Panc1 (cell line): Measurements from ENCODE around the gene PEX6. TPM values are rescaled to one million over a fixed set of nuclear protein-coding genes. Genes with fewer than 3 reads are reported as not detected.

Experiments used
- ATAC-seq: fragments of 200-7000 bp; cut with Tn5 transposase; 2 replicates; pipeline ENCODE4 v1.9.1; 2020; ENCODE audit warnings: mild to moderate bottlenecking, moderate library complexity
- Bru-seq: library from RNA; stranded (reverse); fragments of 400-500 nt; gene quantifications from one replicate; lab custom pipeline; 2021; lab: Mats Ljungman, UMichigan
- BruChase-seq, 2 experiments: library from RNA; stranded (reverse); fragments of 400-500 nt; gene quantifications; one replicate each; lab custom pipeline; 2021; lab: Mats Ljungman, UMichigan
- BruUV-seq: library from RNA; stranded (reverse); fragments of 400-500 nt; replicated peaks from 2 replicates; lab custom pipeline; 2021; lab: Mats Ljungman, UMichigan
- CTCF ChIA-PET: fragments of 300-600 bp; sonication (Branson Sonifier 250); formaldehyde crosslinking; loops from one replicate; lab custom pipeline; 2022; ENCODE audit warnings: antibody characterized with exemption; lab: Charles Lee
- POLR2A ChIA-PET: fragments of 300-600 bp; sonication (Branson Sonifier 250); formaldehyde crosslinking; loops from one replicate; lab custom pipeline; 2022; ENCODE audit warnings: antibody characterized with exemption; lab: Charles Lee
- DNase-seq: peaks from one replicate; pipeline ENCODE4 v3.0.0-alpha.2; 2010; ENCODE audit warnings: low read depth, low spot score
- H3K27ac ChIP-seq: 2 replicates; pipeline ENCODE4 v1.5.1; 2011; ENCODE audit warnings: mild to moderate bottlenecking, low read length, inconsistent platforms
- H3K27me3 ChIP-seq: fragments of 200-500 bp; sonication (Bioruptor generic); 2 replicates; pipeline ENCODE4 v1.6.0; 2014; ENCODE audit warnings: low read length, inconsistent platforms; ENCODE audit not compliant: control insufficient read depth, insufficient read depth
- H3K36me3 ChIP-seq: fragments of 200-500 bp; sonication (Bioruptor generic); 2 replicates; pipeline ENCODE4 v1.5.1; 2014; ENCODE audit warnings: inconsistent platforms, mild to moderate bottlenecking, low read length, moderate library complexity; ENCODE audit not compliant: control insufficient read depth, insufficient read depth
- H3K4me1 ChIP-seq: 2 replicates; pipeline ENCODE4 v1.5.1; 2011; ENCODE audit warnings: inconsistent platforms, mild to moderate bottlenecking, low read length, moderate library complexity; ENCODE audit not compliant: control insufficient read depth, insufficient read depth
- H3K4me3 ChIP-seq, 2 experiments: 2 replicates each; pipeline ENCODE4 v1.5.1; 2011 to 2012; ENCODE audit warnings: low read depth in 2 of 2, low read length in 2 of 2, mild to moderate bottlenecking in 2 of 2, inconsistent platforms in 1 of 2, moderate library complexity in 1 of 2
- H3K9me3 ChIP-seq: fragments of 200-500 bp; sonication (Bioruptor generic); 2 replicates; pipeline ENCODE4 v1.5.1; 2014; ENCODE audit warnings: low read depth, mild to moderate bottlenecking, inconsistent platforms, low read length, moderate library complexity; ENCODE audit not compliant: control insufficient read depth, insufficient read depth
- CTCF ChIP-seq: fragments of 450-650 bp; IDR thresholded peaks from 2 replicates; pipeline ENCODE4 v1.5.1; 2017; ENCODE audit warnings: mild to moderate bottlenecking
- POLR2AphosphoS5 ChIP-seq: IDR thresholded peaks from 2 replicates; pipeline ENCODE4 v1.6.1; 2012; ENCODE audit warnings: mild to moderate bottlenecking, low read depth, low read length, moderate library complexity
- REST ChIP-seq, 2 experiments: IDR thresholded peaks; 2 replicates each; pipeline ENCODE4 v1.6.1; 2011 to 2012; ENCODE audit warnings: low read depth in 2 of 2, control low read depth in 1 of 2, low read length in 1 of 2, mild to moderate bottlenecking in 1 of 2, moderate library complexity in 1 of 2; ENCODE audit not compliant: insufficient read depth in 1 of 2
- SIN3A ChIP-seq: IDR thresholded peaks from 2 replicates; pipeline ENCODE4 v1.6.1; 2012; ENCODE audit warnings: low read depth, mild to moderate bottlenecking, low read length, moderate library complexity, borderline replicate concordance; ENCODE audit not compliant: insufficient read depth
- TCF7L2 ChIP-seq: IDR thresholded peaks from 2 replicates; pipeline ENCODE4 v1.6.1; 2011; ENCODE audit warnings: mild to moderate bottlenecking, low read depth, low read length, inconsistent platforms
- in situ Hi-C: cut with HindIII; loops from 2 replicates; pipeline ENCODE4 v1.10.0; 2016; ENCODE audit warnings: low sequenced_read_pairs, low pct_unique_long_range_greater_than_20kb
- intact Hi-C: fragments of 100-400 bp; cut with micrococcal nuclease; formaldehyde crosslinking; loops from one replicate; pipeline ENCODE4 v1.10.0; 2022; ENCODE audit not compliant: unreplicated experiment
- long read RNA-seq: library from polyadenylated mRNA; unstranded; transcript quantifications from one replicate; pipeline ENCODE4 v2.0.0, GENCODE V29; 2021; ENCODE audit not compliant: unreplicated experiment
- polyA plus RNA-seq: library from polyadenylated mRNA; unstranded; fragments of >200 nt; gene quantifications from one replicate; pipeline ENCODE4 v1.2.1, GENCODE V29; 2012; ENCODE audit warnings: missing spikeins; ENCODE audit not compliant: insufficient read length
- total RNA-seq: library from RNA; stranded (reverse); gene quantifications from one replicate; pipeline ENCODE4 v1.2.1, GENCODE V29; 2021; ENCODE audit not compliant: unreplicated experiment

The PEX6 gene
- total RNA-seq (21.7 TPM), Bru-seq, nascent RNA (percentile 67 among the genes with signal in this experiment), BruChase-seq, experiment 1, labeled RNA remaining after a 2-hour chase (percentile 72 among the genes with signal in this experiment), BruChase-seq, experiment 2, labeled RNA remaining after a 6-hour chase (percentile 70 among the genes with signal in this experiment)
- polyA plus RNA-seq, result 20.8 TPM
- long read RNA-seq, transcript PEX6-202 (17 exons, 3,478 nt), result major isoform, 31 of 54 reads
- long read RNA-seq, partial matches to known transcripts, result 3 of 54 reads
- long read RNA-seq, other reads (novel, unspliced or antisense), result 20 of 54 reads

DNA sequence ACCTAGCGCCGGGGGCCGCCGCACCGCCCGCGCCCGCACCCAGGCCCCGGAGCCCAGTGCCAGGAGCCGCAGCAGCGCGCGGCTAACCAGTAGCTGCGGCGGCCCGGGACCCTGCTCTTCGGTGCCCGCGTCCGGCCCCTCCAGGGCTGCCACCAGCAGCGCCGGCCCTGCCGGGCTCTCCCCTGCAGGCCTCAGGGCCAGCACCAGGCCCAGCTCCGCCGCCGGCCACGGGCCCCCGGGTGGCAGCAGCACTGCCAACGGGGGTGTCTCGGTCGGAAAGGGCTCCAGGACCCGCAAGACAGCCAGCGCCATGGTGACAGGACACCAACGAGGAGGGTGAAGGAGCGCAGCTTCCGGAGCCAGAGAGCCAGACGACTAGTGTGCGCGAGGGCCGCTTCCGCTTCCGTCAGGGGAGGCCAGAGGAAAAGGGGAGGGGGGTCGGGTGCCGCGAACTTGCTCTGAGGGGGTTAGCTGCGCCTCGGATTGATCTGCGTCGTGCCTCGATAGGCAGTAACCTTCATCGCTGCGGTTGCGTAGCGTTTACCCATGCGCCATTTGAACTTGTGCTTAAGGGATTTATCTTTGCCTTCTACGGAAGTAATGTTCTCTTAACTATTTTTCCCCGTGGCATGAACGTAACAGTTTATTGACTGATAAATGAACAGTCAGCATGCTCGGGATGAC, at the start of gene PEX6:
Gene PEX6 (minus strand): TSS at position 343 of the 684 bp plus-strand sequence. CDS start 31 bp downstream, at position 312.
- CTCF ChIA-PET, result no interaction called here
- in situ Hi-C loops (no loop called here), intact Hi-C loops (no loop called here)
- no peaks in the 10 kb centered on the region for H3K27me3 ChIP-seq
- TF ChIP-seq POLR2AphosphoS5 (peak; percentile 94), CTCF (no peak), SIN3A (peak; percentile 81; the same call in 1 of the 2 replicates), TCF7L2 (peak; percentile 27; the same call in 1 of the 2 replicates), REST (IDR thresholded peaks at IDR 0.05; ENCODE audit: insufficient read depth in 1 of 2, low read depth in 2 of 2, low read length in 1 of 2) (0 out of 4 replicates have a peak, but pooled peaks of 1 of the 2 experiments have one; percentile 27)
- no peaks in the 10 kb centered on the region for H3K36me3 ChIP-seq
- peaks cover 15% of the 10 kb centered on the region; the same call in 1 of the 2 replicates for H3K4me1 ChIP-seq
- peak within 1 kb of the TSS; percentile 72 to 81 for H3K4me3 ChIP-seq
- no TSS peak for BruUV-seq
- peak within 1 kb of the TSS; percentile 91 for H3K27ac ChIP-seq
- ATAC-seq, result peak; percentile 95
- no peaks in the 10 kb centered on the region for H3K9me3 ChIP-seq
- DNase-seq, result peak; percentile 51
- POLR2A ChIA-PET, result interaction anchor here (0.5 to 0.7 kb wide), 5 partner anchors 21 to 1217 kb away, joined by 3 to 8 read pairs (median 5); partner anchors contain the start of gene RPL7L1

- no peak overlapping the region for H3K27ac ChIP-seq
- no peak for ATAC-seq
- H3K4me3 ChIP-seq, result no peak overlapping the region
- peaks cover 7% of the 10 kb centered on the region; the same call in 1 of the 2 replicates for H3K36me3 ChIP-seq
- ChIA-PET POLR2A (no interaction called here), CTCF (no interaction called here)
- intact Hi-C loops (no loop called here), in situ Hi-C loops (no loop called here)
- H3K9me3 ChIP-seq, result no peaks in the 10 kb centered on the region
- peaks cover 5% of the 10 kb centered on the region; the same call in 1 of the 2 replicates for H3K4me1 ChIP-seq
- no peak for DNase-seq
- H3K27me3 ChIP-seq, result no peaks in the 10 kb centered on the region
- no TSS peak for BruUV-seq
- no peak for TF ChIP-seq TCF7L2
- TF ChIP-seq REST (IDR thresholded peaks at IDR 0.05; ENCODE audit: insufficient read depth in 1 of 2, low read depth in 2 of 2, low read length in 1 of 2), result no peak
- TF ChIP-seq CTCF, result no peak
- no peak for TF ChIP-seq SIN3A
- TF ChIP-seq POLR2AphosphoS5, result no peak
These were observed 47.4 kb upstream of the PEX6 start for GRCh38 chr6:43026365-43026764.
